A204.1 (cell line): Measurements from ENCODE around the gene GAS1.

Source experiments
- FAIRE-seq: peaks from 2 replicates; lab custom pipeline; 2012; peaks lifted over from hg19 to GRCh38; lab: Jason Lieb, UNC

GAS1 gene

DNA sequence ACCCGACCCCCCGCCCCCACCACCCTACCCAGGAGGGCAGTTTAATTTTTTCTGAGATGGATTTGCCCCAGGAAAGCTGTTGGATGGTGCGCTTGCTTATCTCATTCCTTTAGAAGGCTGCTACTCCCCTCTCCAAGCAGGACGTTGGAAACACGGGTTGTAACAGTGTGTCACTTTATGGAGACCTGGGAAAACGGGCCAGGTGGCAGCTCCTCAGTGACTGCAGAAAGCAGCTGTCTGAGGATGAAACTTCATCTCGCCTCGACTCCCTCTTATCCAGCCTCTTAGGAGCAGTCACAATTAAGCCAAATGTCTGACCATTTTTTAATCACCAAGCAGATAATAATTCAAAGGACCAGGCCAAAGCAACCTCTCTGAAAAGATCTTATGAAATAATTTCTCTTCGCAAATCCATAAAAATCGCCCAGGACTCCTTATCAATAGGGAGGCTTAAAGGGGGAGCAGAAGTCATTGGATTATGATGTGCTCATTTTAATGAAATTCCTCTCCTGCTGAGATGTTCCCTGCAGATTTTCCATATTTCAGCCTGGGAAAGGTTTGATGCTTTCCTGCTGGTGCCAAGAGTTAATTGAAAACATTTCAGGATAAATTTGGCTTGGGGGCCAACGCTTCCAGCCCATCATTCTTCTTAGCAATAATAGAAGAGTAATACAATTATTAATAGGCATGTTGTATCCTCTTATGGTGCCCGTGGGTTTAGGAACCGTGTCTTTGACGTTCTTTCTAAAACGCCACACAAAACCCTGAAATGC is 26.0 kb downstream of the GAS1 start:
- no peak for FAIRE-seq

DNA sequence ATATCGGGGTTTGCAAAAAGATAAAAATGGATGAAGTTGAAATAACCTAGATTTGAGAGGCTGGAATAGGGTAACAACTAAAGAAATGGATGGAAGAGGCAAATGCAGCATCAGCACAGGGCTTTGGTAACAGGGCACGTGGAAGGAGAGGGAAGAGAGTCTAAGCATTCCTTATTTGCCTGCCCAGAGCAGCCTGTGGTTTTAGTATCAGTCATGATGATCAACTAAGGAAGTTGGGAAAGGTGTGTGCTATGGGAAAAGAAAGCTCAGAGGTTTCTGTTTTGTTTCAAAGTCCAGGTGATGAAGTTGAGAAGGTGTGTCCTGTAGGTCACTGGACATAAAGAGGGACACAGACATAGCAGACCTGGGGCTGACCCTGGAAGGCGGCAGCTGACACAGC is 28.8 kb downstream of the GAS1 start:
- FAIRE-seq: no peak

DNA sequence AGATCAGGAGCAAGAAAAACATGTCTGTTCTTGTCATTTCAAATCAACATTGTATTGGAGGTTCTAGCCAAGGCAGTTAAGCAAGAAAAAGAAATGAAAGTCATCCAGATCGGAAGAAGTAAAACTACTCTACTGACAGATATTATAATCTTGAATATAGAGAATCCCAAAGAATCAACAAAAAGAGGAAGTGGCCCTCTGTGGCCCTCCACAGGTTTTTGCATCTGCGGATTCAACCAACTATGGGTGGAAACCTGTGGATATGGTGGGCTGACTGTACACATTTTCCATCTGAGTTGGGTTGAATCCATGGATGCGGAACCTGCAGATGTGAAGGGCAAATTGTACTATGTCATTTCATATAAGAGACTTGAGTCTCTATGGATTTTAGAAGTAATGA is 35.1 kb downstream of the GAS1 start:
- no peak for FAIRE-seq

DNA sequence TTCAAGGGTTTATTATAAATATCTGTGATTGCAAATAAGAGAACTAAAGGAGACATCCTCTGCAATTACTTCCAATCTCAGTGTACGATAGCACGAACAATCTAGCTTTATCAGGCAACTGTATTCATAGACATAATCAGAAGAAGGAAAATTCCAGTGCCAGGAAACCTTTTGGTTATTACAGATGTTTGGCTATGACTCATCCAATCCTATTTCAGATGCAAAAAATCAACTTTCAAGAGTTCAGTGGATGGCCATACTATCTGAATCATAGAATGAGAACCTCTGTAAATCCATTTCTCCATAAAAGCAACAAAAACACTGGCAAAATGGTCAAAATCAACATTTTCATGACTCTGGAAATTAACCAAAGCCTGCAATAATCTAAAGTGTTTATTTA is 37.9 kb downstream of the GAS1 start:
- FAIRE-seq: no peak

DNA sequence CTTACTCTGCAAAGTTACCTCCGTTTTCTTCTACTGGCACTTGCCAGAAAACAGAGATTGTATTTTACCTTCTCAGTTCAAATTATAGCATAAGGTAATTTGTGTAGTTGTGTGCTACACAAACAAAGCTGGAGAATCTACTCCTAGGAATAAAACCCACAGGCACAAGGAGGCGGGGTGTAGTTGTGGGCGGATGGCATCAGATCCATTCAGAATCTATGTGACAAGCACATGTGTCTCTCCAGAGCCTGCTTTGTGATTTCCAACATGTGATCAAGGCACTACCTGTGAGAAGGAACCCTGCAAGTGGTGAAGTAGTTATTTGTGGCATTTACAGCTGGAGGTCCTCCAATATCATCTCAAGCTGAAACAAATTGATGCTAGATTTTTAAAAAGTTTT is 39.0 kb downstream of the GAS1 start:
- FAIRE-seq: no peak

DNA sequence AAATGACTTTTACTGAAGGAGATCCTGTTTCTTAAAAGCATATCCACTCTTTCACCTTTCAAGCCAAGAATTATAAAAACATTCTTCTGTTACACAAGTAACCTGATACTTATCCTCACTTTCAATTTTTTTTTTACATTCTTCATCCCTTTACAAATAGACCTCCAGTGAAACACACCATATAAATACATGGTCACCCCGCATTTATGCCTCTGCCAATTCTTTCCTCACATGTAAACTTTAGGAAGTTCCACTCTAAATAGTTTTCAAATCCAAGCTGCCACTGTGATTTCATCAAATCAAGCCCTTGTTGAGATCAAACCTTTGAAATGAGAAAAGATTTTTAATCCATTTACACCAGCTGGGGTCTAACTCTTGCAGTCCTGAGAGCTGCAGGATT is 40.0 kb downstream of the GAS1 start:
- FAIRE-seq: no peak

DNA sequence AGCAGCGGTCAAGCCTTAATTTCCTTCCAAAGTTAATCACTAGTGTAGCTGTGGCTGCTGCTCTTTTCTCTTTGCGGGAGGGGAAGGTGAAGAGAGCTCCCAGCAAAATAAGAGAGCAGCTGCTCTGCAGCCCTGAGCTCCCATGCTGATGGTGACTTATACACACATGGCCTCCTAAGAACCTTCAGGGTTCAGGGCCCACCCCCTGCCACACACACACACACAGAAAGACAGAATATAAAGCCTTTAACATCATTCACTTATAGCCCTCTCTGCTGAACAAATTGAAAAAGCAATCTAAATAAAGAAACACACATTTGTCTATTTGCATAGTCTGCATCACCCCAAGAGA is 43.6 kb downstream of the GAS1 start:
- no peak for FAIRE-seq

DNA sequence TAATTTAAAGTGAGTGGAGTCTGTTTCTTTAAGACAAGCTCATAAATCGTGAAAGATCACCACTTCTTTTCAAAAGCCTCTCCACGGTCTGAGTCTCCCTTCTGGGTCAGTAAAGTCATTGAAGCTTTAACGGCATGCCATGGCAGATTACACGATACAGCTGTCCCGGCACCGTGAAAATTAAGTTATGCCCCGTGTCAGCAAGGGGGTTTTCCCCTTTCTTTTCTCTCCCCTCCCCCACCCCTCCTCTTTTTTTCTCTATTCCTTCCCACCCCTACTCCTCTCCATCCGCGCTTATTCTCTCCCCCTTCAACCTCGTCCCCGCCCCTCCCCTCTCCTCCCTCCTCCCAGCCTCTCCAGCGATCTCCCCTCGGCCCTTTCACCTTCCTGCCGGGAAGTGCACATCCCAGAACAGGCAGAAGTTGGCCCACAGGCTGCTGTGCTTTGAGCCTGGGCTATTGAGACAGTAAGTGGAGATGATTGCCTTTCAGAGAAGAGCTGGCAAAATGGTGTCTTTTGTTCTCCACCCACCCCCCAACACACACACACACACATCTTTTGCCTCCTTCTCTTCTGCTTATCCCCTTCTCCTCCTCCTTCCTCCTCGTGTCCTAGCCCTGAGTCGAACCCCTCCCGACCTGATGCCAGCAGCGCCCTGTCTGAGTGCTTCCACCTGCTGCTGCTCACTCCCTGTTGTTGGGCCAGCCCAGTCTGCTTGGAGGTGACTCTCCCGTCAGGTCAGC is 44.1 kb downstream of the GAS1 start:
- no peak for FAIRE-seq

DNA sequence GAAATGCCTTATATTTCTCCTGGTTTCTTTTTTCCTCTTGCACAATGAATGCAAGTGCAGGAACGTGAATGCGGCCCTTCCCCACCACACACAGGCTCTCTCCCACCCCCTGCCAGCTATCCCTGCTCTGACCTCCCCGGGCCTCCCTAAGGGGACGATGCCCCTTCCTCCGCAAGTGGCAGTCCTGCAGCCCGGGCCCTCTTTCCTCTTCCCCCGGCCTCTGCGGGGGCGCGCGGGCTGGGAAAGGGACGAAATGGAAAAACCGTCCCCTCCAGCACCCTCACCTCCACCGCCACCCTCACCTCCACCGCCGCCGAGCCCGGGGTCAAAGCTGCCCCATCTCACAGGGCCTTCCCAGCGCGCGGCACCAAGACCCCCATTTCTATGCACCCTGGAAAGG is 44.7 kb downstream of the GAS1 start:
- FAIRE-seq: no peak

DNA sequence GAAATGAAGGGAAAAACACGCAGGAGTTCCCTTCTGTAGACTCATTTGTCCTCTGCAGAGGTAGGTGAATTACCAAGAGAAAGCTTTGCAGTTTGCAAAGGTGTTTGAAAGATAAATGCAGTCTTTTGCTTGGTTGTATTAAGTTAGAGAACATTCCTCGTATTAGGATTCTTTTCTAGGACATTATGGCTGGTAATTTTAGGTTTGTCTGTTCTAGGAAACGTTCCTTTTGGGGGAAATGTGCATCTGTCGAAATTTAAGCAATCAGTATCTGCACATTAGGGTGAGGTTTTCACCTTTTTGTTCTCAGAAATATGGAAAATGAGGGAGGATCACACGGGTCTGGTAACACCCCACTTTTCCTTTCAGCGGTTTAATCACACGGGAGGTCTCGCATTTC is 45.1 kb downstream of the GAS1 start:
- no peak for FAIRE-seq

DNA sequence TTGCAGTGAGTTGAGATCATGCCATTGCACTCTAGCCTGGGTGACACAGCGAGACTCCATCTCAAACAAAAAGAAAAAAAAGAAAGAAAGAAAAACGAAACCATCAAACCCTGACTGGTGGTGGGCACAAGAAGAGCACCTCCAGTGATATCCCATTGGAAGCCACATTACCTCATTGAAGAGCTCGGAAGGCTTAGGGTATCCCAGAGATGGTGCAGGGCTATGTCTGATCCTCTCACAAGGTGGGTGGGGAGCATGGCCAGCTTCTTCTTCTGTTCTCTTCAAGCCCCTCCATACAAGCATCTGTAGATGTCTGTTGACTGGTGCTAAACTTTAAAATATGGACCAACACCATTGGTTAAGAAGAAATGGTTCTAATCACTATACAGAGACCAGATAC is 45.8 kb downstream of the GAS1 start:
- FAIRE-seq: no peak
